Esophagus muscularis mucosa (tissue), 4 donors: ENCODE measurements around the gene USP30.

Experiments
- CTCF ChIP-seq, 3 experiments: fragments of 200-600 bp in 2 of 3; fragments of 450-650 bp in 1 of 3; sonication (generic) in 2 of 3; IDR thresholded peaks; one replicate each; pipeline ENCODE4 v1.5.1; 2017 to 2019; ENCODE audit warnings: antibody characterized with exemption in 3 of 3, mild to moderate bottlenecking in 2 of 3, moderate library complexity in 1 of 3
- EP300 ChIP-seq: sonication (generic); formaldehyde crosslinking; IDR thresholded peaks from one replicate; pipeline ENCODE4 v1.6.1; 2017; ENCODE audit warnings: antibody characterized with exemption
- POLR2A ChIP-seq: fragments of 450-650 bp; IDR thresholded peaks from one replicate; pipeline ENCODE4 v1.6.1; 2017; ENCODE audit warnings: antibody characterized with exemption, moderate library complexity, mild to moderate bottlenecking, low read depth
- POLR2AphosphoS5 ChIP-seq, 2 donors: sonication (generic); formaldehyde crosslinking; IDR thresholded peaks; one replicate each; pipeline ENCODE4 v1.6.1; 2017; ENCODE audit warnings: antibody characterized with exemption in 2 of 2

- TF ChIP-seq CTCF (IDR thresholded peaks at IDR 0.05), result no peak
- no peak for TF ChIP-seq POLR2A
- TF ChIP-seq EP300, result no peak
- no peak for TF ChIP-seq POLR2AphosphoS5 (IDR thresholded peaks at IDR 0.05)
These were observed 42.6 kb upstream of the USP30 start for GRCh38 chr12:109009766-109010165.
